Activated CD4-positive, alpha-beta memory T cell treated with anti-CD3 and anti-CD28 coated beads for 36 hours (primary cell): ENCODE data around the gene GNB1L. TPM values are rescaled to one million over a fixed set of nuclear protein-coding genes. Genes with fewer than 3 reads are reported as not detected.

ENCODE experiments used
- CTCF ChIA-PET: fragments of 350-600 bp; sonication (Branson Sonifier 250); formaldehyde crosslinking; loops from one replicate; lab custom pipeline; 2021; ENCODE audit warnings: antibody characterized with exemption, inconsistent platforms; lab: Charles Lee
- POLR2A ChIA-PET: fragments of 350-600 bp; sonication (Branson Sonifier 250); formaldehyde crosslinking; loops from one replicate; lab custom pipeline; 2021; ENCODE audit warnings: antibody characterized with exemption; lab: Charles Lee
- DNase-seq: peaks from one replicate; pipeline ENCODE4 v3.0.0-alpha.2; 2020
- H3K27ac Mint-ChIP-seq: one replicate; pipeline ENCODE4 v1.8.0; 2021; ENCODE audit warnings: mixed read lengths
- H3K27me3 Mint-ChIP-seq: one replicate; pipeline ENCODE4 v1.8.0; 2021; ENCODE audit warnings: mixed read lengths
- H3K36me3 Mint-ChIP-seq: one replicate; pipeline ENCODE4 v1.8.0; 2021; ENCODE audit warnings: mixed read lengths
- H3K4me1 Mint-ChIP-seq: one replicate; pipeline ENCODE4 v1.8.0; 2021; ENCODE audit warnings: low read depth, mixed read lengths
- H3K4me3 Mint-ChIP-seq: one replicate; pipeline ENCODE4 v1.8.0; 2021; ENCODE audit warnings: mild to moderate bottlenecking, mixed read lengths
- H3K9me3 Mint-ChIP-seq: one replicate; pipeline ENCODE4 v1.8.0; 2021; ENCODE audit warnings: mixed read lengths
- intact Hi-C: fragments of 100-400 bp; cut with micrococcal nuclease; formaldehyde crosslinking; loops from one replicate; pipeline ENCODE4 v1.15.1; 2023
- total RNA-seq, 2 experiments: library from RNA; stranded (reverse); gene quantifications; one replicate each; pipeline ENCODE4 v1.2.3, GENCODE V29; 2021

The GNB1L gene
- total RNA-seq, 2 experiments from 2014 or later: 11.3 to 12.3 TPM

- Mint-ChIP-seq H3K9me3 (no peaks in the 10 kb centered on the region), H3K27ac (no peak overlapping the region), H3K27me3 (no peaks in the 10 kb centered on the region), H3K4me1 (no peaks in the 10 kb centered on the region), H3K4me3 (no peak overlapping the region), H3K36me3 (no peaks in the 10 kb centered on the region)
- POLR2A ChIA-PET: no interaction called here
- intact Hi-C loops: no loop called here
- DNase-seq: no peak
- CTCF ChIA-PET: interaction anchor here (1.2 to 1.7 kb wide), 4 partner anchors 9 to 135 kb away, joined by 3 to 8 read pairs (median 4); no protein-coding TSS in a partner anchor
Observed at GRCh38 chr22:19865141-19865829, 10.6 kb upstream of the GNB1L start.

GRCh38 chr22:19864538-19865106 is 9.9 kb upstream of the GNB1L start:
- ChIA-PET CTCF (interaction anchor here (1.2 to 1.3 kb wide), 2 partner anchors 9 to 45 kb away, joined by 3 to 4 read pairs; no protein-coding TSS in a partner anchor), POLR2A (no interaction called here)
- H3K27ac Mint-ChIP-seq: no peak overlapping the region
- no peak overlapping the region for H3K4me3 Mint-ChIP-seq
- no peaks in the 10 kb centered on the region for H3K36me3 Mint-ChIP-seq
- DNase-seq: no peak
- no peaks in the 10 kb centered on the region for H3K4me1 Mint-ChIP-seq
- H3K27me3 Mint-ChIP-seq: no peaks in the 10 kb centered on the region
- intact Hi-C loops: no loop called here
- no peaks in the 10 kb centered on the region for H3K9me3 Mint-ChIP-seq

- Mint-ChIP-seq H3K4me3 (no peak overlapping the region), H3K4me1 (no peaks in the 10 kb centered on the region), H3K27ac (no peak overlapping the region), H3K9me3 (no peaks in the 10 kb centered on the region), H3K27me3 (no peaks in the 10 kb centered on the region), H3K36me3 (no peaks in the 10 kb centered on the region)
- intact Hi-C loops: no loop called here
- no peak for DNase-seq
- POLR2A ChIA-PET: no interaction called here
- CTCF ChIA-PET: no interaction called here
Observed at GRCh38 chr22:19863571-19863970, 8.9 kb upstream of the GNB1L start.

DNA sequence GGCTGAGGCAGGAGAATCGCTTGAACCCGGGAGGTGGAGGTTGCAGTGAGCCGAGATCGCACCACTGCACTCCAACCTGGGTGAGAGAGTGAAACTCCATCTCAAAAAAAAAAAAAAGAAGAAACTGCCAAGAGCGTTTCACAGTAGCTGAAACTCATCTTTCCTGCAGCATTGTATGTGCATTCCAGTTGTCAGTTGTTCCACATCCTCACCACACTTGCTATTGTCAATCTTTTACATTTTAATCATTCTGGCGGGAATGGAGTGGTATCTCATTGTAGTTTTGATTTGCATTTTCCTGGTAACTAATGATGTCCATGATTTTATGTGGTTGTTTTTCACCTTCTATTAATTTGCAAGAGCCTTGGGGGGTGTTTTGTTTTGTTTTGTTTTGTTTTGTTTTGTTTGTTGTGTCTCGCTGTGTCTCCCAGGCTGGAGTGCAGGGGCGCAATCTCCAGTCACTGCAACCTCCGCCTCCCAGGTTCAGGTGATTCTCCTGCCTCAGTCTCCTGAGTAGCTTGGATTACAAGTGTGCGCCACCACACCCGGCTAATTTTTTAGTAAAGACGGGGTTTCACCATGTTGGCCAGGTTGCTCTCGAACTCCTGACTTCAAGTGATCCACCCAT is 8.1 kb upstream of the GNB1L start:
- no peaks in the 10 kb centered on the region for H3K27me3 Mint-ChIP-seq
- no peaks in the 10 kb centered on the region for H3K9me3 Mint-ChIP-seq
- H3K27ac Mint-ChIP-seq: no peak overlapping the region
- no peaks in the 10 kb centered on the region for H3K36me3 Mint-ChIP-seq
- H3K4me1 Mint-ChIP-seq: peaks cover 5% of the 10 kb centered on the region
- H3K4me3 Mint-ChIP-seq: no peak overlapping the region
- intact Hi-C loops: no loop called here
- DNase-seq: no peak
- ChIA-PET POLR2A (no interaction called here), CTCF (no interaction called here)

GRCh38 chr22:19859861-19860510 is 5.3 kb upstream of the GNB1L start:
- Mint-ChIP-seq H3K36me3 (peaks cover 7% of the 10 kb centered on the region), H3K27me3 (no peaks in the 10 kb centered on the region), H3K4me1 (peaks cover 20% of the 10 kb centered on the region), H3K27ac (no peak overlapping the region), H3K4me3 (no peak overlapping the region), H3K9me3 (no peaks in the 10 kb centered on the region)
- intact Hi-C loops: loop anchor here (5.0 kb wide), 1 partner anchor 82 kb away; the partner anchor contains the start of genes COMT and TXNRD2
- CTCF ChIA-PET: no interaction called here
- DNase-seq: no peak
- POLR2A ChIA-PET: interaction anchor here (1.0 kb wide), 1 partner anchor 81 kb away, joined by 3 read pairs; no protein-coding TSS in a partner anchor

DNA sequence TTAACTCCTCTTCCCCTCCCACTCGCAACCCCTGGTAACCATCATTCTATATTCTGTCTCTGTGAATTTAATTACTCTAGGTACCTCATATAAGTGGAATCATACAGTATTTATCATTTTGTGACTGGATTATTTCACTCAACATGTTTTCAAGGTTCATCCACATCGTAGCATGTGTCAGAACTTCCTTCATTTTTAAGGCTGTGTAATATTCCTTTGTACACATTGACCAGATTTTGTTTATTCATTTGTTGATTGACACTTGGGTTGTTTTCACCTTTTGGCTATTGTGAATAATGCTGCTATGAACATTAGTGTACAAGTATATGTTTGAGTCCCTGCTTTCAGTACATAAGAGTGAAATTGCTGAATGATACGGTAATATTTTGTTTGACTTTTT is 2.7 kb upstream of the GNB1L start:
- Mint-ChIP-seq H3K4me3 (peak overlapping the region; percentile 20), H3K4me1 (peaks cover 37% of the 10 kb centered on the region), H3K27ac (peak overlapping the region; percentile 98), H3K9me3 (no peaks in the 10 kb centered on the region), H3K36me3 (peaks cover 7% of the 10 kb centered on the region), H3K27me3 (no peaks in the 10 kb centered on the region)
- intact Hi-C loops: loop anchor here (5.0 kb wide), 1 partner anchor 85 kb away; the partner anchor contains the start of genes COMT and TXNRD2
- ChIA-PET CTCF (no interaction called here), POLR2A (no interaction called here)
- no peak for DNase-seq

- POLR2A ChIA-PET: interaction anchor here (0.9 to 3.2 kb wide), 9 partner anchors 19 to 423 kb away, joined by 3 to 42 read pairs (median 3); partner anchors contain the start of genes CDC45, COMT, MRPL40 and TXNRD2
- CTCF ChIA-PET: interaction anchor here (0.7 to 2.1 kb wide), 5 partner anchors 9 to 402 kb away, joined by 3 to 9 read pairs (median 3); no protein-coding TSS in a partner anchor
- peak overlapping the region; percentile 98 for H3K27ac Mint-ChIP-seq
Observed at GRCh38 chr22:19855504-19856409, 1.1 kb upstream of the GNB1L start.

DNA sequence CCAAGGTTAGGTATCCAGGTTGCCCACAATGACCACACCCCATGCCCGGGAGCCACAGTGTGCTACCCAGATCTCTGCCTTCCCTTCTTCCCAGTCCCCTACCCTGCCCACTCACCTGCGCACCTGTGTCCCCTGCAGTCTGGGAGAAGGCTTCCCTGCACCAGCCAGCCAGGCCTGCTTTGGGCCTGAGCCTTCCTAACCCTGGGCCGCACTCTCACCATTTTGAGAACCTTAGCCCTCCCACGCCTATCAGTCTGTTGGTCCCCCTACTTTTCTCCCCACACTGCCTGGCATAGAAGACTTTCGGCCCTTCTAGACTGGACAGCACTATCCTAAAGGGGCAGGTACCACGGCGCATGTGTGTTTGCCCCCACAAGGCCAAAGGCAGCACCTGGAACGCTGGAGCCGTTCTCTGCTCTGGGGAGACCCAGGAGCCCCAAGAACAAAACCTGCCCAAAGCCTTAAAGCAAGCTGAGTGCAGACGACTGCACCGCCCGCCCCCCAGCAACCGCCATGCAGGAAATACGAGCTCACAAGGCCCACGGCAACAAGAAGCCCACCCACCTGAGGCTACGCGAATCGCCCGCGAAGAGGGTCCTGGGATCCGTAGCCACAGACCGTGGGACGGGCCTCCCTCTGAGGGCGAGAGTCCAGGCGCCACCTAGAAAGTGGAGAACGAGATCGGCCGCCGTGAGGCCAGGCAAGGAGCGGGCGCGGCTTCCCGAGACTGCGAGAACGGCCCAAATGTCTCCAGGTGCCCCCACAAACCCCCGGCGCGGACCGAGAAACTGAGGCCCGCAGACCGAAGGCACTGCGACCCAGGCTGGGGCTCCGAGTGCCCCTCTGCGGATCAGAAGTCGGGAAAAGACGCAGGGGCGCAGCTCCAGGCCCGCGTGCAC is 546 bp downstream of the GNB1L start:
- DNase-seq: peak; percentile 38
- H3K27ac Mint-ChIP-seq: peak overlapping the region; percentile 98
- H3K36me3 Mint-ChIP-seq: peaks cover 12% of the 10 kb centered on the region
- intact Hi-C loops: no loop called here
- H3K27me3 Mint-ChIP-seq: no peaks in the 10 kb centered on the region
- H3K4me3 Mint-ChIP-seq: peak overlapping the region; percentile 94
- peaks cover 48% of the 10 kb centered on the region for H3K4me1 Mint-ChIP-seq
- H3K9me3 Mint-ChIP-seq: no peaks in the 10 kb centered on the region
- ChIA-PET POLR2A (interaction anchor here (1.1 to 3.2 kb wide), 3 partner anchors 31 to 166 kb away, joined by 3 to 42 read pairs (median 10); no protein-coding TSS in a partner anchor), CTCF (interaction anchor here (1.4 kb wide), 1 partner anchor 56 kb away, joined by 3 read pairs; no protein-coding TSS in a partner anchor)

More at GRCh38 chr22:19855504-19856409, 1.1 kb upstream of the GNB1L start:
- Mint-ChIP-seq H3K36me3 (peaks cover 9% of the 10 kb centered on the region), H3K4me3 (peak overlapping the region; percentile 94), H3K4me1 (peaks cover 41% of the 10 kb centered on the region), H3K27me3 (no peaks in the 10 kb centered on the region), H3K9me3 (no peaks in the 10 kb centered on the region)
- peak; percentile 84 for DNase-seq
- intact Hi-C loops: loop anchor here (1.0 to 5.0 kb wide), 3 partner anchors 37 to 262 kb away; partner anchors contain the start of genes COMT, TRMT2A and TXNRD2

DNA sequence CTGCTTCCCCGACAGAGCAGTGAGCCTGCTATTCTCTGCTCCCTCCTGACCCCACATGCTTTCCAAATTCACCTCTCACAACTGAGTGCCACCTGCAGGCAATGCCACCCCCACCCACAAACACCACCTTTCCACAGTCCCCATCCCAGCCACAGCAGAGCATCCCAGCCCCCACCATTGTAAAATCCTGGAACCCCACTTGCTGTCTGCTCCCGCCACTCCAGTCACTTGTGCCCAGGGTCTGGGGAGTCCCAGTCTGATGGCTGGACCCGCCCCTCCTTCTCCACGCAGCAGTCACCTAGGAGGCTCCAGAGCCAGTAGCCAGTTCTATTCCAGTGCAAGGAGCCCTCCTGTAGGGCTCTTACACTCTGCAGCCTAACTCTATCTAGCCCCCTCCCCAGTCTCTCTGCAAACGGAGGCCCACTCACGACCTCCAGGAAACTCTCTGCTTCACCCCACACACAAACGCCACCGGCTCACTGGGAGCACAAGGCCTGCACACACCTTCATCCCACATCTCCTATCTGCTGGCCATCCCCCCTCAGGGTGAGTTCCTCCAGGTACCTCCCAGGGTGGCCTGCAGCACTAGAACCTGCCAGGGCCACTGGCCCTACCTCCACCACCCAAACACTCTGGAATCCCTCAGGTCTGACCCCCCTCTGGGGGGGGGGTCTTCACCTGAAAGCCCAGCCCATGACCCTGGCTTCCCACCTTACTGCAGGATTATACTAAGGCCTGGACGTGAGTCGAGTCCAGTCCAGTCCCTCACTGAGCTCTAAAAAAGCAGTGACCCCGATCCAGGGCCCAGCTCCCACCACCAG is 1.4 kb downstream of the GNB1L start:
- peak overlapping the region; percentile 94 for H3K4me3 Mint-ChIP-seq
- DNase-seq: no peak
- CTCF ChIA-PET: interaction anchor here (1.4 kb wide), 1 partner anchor 57 kb away, joined by 3 read pairs; no protein-coding TSS in a partner anchor
- intact Hi-C loops: no loop called here
- H3K9me3 Mint-ChIP-seq: no peaks in the 10 kb centered on the region
- peaks cover 46% of the 10 kb centered on the region for H3K4me1 Mint-ChIP-seq
- POLR2A ChIA-PET: interaction anchor here (3.2 kb wide), 1 partner anchor 38 kb away, joined by 42 read pairs; no protein-coding TSS in a partner anchor
- no peaks in the 10 kb centered on the region for H3K27me3 Mint-ChIP-seq
- H3K36me3 Mint-ChIP-seq: peaks cover 12% of the 10 kb centered on the region
- no peak overlapping the region for H3K27ac Mint-ChIP-seq
